Cardiac muscle cell (in vitro differentiated cells and primary cell): ENCODE results near the gene SMIM20. TPM values are rescaled to one million over a fixed set of nuclear protein-coding genes. Genes with fewer than 3 reads are reported as not detected.

Experiments used
- DNase-seq, 2 donors: peaks; one replicate each; pipeline versions ENCODE4 v3.0.0 to v3.0.0-alpha.2; 2010 to 2017; ENCODE audit warnings: low read depth in 1 of 2, low spot score in 1 of 2
- H3K27ac ChIP-seq: fragments of 200-600 bp; sonication (generic); 2 replicates; pipeline ENCODE4 v1.5.1; 2016
- H3K27me3 ChIP-seq: fragments of 200-600 bp; sonication (generic); 2 replicates; pipeline ENCODE4 v1.6.0; 2016; ENCODE audit warnings: control low read depth
- H3K36me3 ChIP-seq: fragments of 200-600 bp; sonication (generic); 2 replicates; pipeline ENCODE4 v1.5.1; 2016; ENCODE audit warnings: control low read depth
- H3K4me1 ChIP-seq: fragments of 200-600 bp; sonication (generic); 2 replicates; pipeline ENCODE4 v1.8.1; 2017; ENCODE audit warnings: low read depth, mild to moderate bottlenecking, mixed run types
- H3K4me3 ChIP-seq: fragments of 200-600 bp; sonication (generic); 2 replicates; pipeline ENCODE4 v1.5.1; 2016; ENCODE audit warnings: mild to moderate bottlenecking
- H3K9me3 ChIP-seq: fragments of 200-600 bp; sonication (generic); 2 replicates; pipeline ENCODE4 v1.5.1; 2017; ENCODE audit warnings: low read depth, mild to moderate bottlenecking, control low read depth
- polyA plus RNA-seq: library from polyadenylated mRNA; unstranded; fragments of >200 nt; fragmentation: Nextera tagmentation; extraction: Ambion mirVana; gene quantifications from 2 replicates; pipeline ENCODE4 v1.2.1, GENCODE V29; 2016
- total RNA-seq: library from RNA; depleted of rRNA; stranded (reverse); fragments of >200 nt; gene quantifications from 2 replicates; pipeline ENCODE4 v1.2.3, GENCODE V29; 2016
- TF ChIP-seq, protein P1 (sequence below): IDR thresholded peaks from 2 replicates; pipeline ENCODE4 v1.5.1; 2012; ENCODE audit warnings: low read depth, mild to moderate bottlenecking, low read length

Gene SMIM20
- total and polyA plus RNA-seq, 2 experiments from 2014 or later = 27.5 to 59.1 TPM

DNA sequence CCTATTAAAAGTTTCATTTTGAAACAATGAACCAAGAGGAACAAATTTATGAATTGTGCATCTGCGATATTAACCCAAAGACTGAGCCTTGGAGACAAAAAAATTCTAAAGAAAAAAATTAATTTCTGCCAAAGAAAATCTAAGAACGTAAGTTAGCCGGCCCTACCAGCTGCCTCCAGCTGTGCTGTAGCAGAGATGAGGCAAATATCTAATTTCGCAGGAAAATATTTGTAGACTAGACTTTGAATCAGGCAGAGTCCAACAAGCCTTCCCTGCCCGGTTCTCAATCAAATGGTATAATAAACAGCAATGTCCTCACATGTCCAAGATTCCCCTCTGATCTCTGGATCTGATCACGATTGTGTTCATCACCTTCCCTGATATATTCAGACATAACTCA lies 21.2 kb upstream of the SMIM20 start:
- Histone ChIP-seq H3K4me1 (peaks cover 4% of the 10 kb centered on the region), H3K27ac (no peak overlapping the region), H3K9me3 (no peaks in the 10 kb centered on the region), H3K27me3 (no peaks in the 10 kb centered on the region), H3K4me3 (no peak overlapping the region), H3K36me3 (no peaks in the 10 kb centered on the region)
- TF ChIP-seq, protein P1, sequence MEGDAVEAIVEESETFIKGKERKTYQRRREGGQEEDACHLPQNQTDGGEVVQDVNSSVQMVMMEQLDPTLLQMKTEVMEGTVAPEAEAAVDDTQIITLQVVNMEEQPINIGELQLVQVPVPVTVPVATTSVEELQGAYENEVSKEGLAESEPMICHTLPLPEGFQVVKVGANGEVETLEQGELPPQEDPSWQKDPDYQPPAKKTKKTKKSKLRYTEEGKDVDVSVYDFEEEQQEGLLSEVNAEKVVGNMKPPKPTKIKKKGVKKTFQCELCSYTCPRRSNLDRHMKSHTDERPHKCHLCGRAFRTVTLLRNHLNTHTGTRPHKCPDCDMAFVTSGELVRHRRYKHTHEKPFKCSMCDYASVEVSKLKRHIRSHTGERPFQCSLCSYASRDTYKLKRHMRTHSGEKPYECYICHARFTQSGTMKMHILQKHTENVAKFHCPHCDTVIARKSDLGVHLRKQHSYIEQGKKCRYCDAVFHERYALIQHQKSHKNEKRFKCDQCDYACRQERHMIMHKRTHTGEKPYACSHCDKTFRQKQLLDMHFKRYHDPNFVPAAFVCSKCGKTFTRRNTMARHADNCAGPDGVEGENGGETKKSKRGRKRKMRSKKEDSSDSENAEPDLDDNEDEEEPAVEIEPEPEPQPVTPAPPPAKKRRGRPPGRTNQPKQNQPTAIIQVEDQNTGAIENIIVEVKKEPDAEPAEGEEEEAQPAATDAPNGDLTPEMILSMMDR = no peak
- no peak for DNase-seq

DNA sequence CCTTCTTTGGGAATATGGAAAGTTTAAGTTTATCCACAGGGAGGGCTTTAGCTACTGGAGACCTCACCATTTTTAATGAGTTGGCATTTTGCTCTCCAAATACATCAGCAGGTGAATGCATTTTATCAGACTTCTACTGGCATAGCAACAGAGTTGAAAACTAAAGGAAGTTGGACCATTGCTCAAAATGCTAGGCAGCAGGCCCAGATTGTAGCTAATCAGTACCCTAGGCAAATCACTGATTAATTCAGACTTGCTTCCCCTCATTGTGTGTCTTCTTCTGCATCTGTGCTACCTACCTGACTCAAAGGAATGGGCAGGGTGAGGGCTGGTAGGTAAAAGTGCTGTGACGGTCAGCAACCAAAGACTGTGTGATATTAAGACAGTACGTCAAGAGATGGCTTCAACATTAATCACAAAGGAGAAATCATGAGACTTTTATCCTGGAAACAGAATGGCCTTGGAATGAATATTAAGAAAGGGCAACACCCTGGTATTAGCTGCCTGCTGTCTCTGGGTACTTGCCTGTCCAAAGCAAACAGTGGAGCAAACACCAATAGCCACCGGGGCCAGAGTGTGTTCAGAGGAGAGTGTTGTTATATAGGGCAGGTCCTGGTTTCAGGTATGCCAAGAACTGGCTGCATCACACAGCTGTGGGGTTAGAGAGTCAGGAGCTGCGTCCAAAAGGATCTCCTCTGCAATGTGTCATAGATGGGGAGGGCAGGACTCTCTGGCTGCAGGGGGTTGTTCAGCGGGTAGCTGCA lies 17.1 kb upstream of the SMIM20 start:
- no peaks in the 10 kb centered on the region for H3K9me3 ChIP-seq

GRCh38 chr4:25900310-25900709 lies 13.7 kb upstream of the SMIM20 start:
- Histone ChIP-seq H3K9me3 (no peaks in the 10 kb centered on the region), H3K36me3 (no peaks in the 10 kb centered on the region), H3K4me3 (no peak overlapping the region), H3K27ac (no peak overlapping the region), H3K27me3 (no peaks in the 10 kb centered on the region), H3K4me1 (no peaks in the 10 kb centered on the region)
- TF ChIP-seq, protein P1 = no peak
- no peak for DNase-seq

More for the DNA sequence above, 17.1 kb upstream of the SMIM20 start:
- no peak overlapping the region for H3K4me3 ChIP-seq
- no peaks in the 10 kb centered on the region for H3K27me3 ChIP-seq
- no peaks in the 10 kb centered on the region for H3K4me1 ChIP-seq
- no peak for DNase-seq
- no peaks in the 10 kb centered on the region for H3K36me3 ChIP-seq
- TF ChIP-seq, protein P1 = no peak
- H3K27ac ChIP-seq = no peak overlapping the region

DNA sequence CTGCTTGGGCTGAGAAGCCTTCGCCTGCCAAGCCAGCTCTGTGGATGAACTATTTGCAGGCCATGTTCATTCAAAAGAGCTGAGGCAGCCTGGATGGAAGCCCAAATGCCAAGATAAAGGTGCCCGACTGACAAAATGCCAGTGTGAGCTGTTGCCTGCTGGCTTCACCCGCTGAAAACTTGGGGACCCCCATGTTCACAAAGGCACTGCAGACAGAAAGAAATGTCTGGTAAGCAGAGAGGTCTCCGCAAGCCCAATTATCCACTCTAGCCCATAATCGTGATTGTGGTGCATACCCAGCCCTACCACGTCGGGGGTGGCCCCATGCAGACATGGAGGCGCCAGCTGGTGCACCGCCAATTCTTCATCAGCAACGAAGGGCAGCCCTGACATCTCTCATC lies 13.0 kb upstream of the SMIM20 start:
- Histone ChIP-seq H3K27me3 (no peaks in the 10 kb centered on the region), H3K36me3 (no peaks in the 10 kb centered on the region), H3K4me3 (no peak overlapping the region), H3K27ac (no peak overlapping the region), H3K9me3 (no peaks in the 10 kb centered on the region), H3K4me1 (no peaks in the 10 kb centered on the region)
- no peak for DNase-seq
- TF ChIP-seq, protein P1 = no peak

DNA sequence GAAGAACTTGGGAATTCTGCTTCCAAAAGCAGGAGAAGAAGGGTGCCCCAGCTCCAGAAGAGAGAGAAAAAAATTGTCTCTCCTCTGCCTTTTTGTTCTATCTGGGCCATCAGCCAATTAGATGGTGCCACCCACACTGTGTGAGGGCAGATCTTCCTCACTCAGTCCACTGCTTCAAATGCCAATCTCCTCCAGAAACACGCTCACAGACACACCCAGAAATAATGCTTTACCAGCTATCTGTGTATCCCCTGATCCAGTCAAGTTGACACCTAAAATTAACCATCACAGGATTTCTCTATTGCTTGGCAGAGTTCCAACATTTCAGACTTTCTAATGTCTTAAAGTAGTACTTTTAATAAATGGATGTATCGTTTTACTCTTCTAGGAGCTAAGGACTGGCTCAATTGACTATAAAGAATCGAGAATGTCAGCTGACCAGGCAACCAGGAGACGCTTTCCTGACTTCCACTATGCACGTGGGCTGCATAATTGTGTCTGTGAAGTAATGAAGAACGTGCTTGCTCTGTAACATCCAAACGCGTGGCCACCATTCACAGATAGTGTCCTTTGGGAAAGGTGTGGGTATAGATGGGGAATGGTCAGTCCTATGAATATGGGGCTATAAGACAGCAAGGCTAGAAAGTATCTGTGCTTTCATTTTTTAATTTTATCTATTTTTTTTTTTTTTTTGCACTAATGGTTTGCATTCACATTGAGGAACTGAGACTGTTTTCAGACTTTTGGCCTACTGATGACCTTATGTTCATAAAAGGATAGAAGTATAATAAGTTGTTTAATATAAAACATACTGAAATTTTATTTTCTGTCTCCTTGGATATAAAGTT lies 9.9 kb upstream of the SMIM20 start:
- Histone ChIP-seq H3K36me3 (no peaks in the 10 kb centered on the region), H3K9me3 (no peaks in the 10 kb centered on the region), H3K4me3 (no peak overlapping the region), H3K27me3 (no peaks in the 10 kb centered on the region), H3K27ac (no peak overlapping the region), H3K4me1 (no peaks in the 10 kb centered on the region)
- TF ChIP-seq, protein P1 = no peak
- DNase-seq = no peak
